Skeletal muscle satellite cell (primary cell): ENCODE results near the gene SYN1.
"Not testable (repeated sequence)": the region's sequence is repeated elsewhere in the genome, so short reads cannot be mapped to it uniquely, and the experiment has no call there.

Experiments used
- H3K27me3 ChIP-seq: 2 replicates; pipeline ENCODE4 v1.7.0; 2013; ENCODE audit warnings: low read length; ENCODE audit not compliant: control insufficient read depth, insufficient read depth
- H3K36me3 ChIP-seq: 2 replicates; pipeline ENCODE4 v1.7.0; 2013; ENCODE audit warnings: mild to moderate bottlenecking, control low read depth, low read length; ENCODE audit not compliant: insufficient read depth
- H3K4me1 ChIP-seq: 2 replicates; pipeline ENCODE4 v1.7.0; 2013; ENCODE audit warnings: low read length; ENCODE audit not compliant: control insufficient read depth, insufficient read depth
- H3K4me2 ChIP-seq: 2 replicates; pipeline ENCODE4 v1.7.0; 2013; ENCODE audit warnings: mild to moderate bottlenecking, low read length
- H3K4me3 ChIP-seq: 2 replicates; pipeline ENCODE4 v1.7.0; 2013; ENCODE audit warnings: low read length
- H3K9ac ChIP-seq: 2 replicates; pipeline ENCODE4 v1.7.0; 2013; ENCODE audit warnings: mild to moderate bottlenecking, low read depth, low read length, moderate library complexity
- H3K9me3 ChIP-seq: replicated peaks from 2 replicates; pipeline ENCODE4 v1.7.0; 2013; ENCODE audit warnings: mild to moderate bottlenecking, control low read depth, low read length

The SYN1 gene

GRCh38 chrX:47611926-47612325 lies 7.7 kb downstream of the SYN1 start:
- no peak overlapping the region for H3K4me3 ChIP-seq
- H3K36me3 ChIP-seq, result no peaks in the 10 kb centered on the region
- H3K4me2 ChIP-seq, result no peak overlapping the region
- no peaks in the 10 kb centered on the region for H3K4me1 ChIP-seq
- H3K27me3 ChIP-seq, result peaks cover 6% of the 10 kb centered on the region
- no peak overlapping the region for H3K9ac ChIP-seq
- no peaks in the 10 kb centered on the region for H3K9me3 ChIP-seq

- Histone ChIP-seq H3K4me3 (no peak overlapping the region), H3K4me2 (no peak overlapping the region), H3K27me3 (peaks cover 6% of the 10 kb centered on the region), H3K9me3 (no peaks in the 10 kb centered on the region), H3K4me1 (no peaks in the 10 kb centered on the region), H3K36me3 (no peaks in the 10 kb centered on the region), H3K9ac (no peak overlapping the region)
These were observed 8.2 kb downstream of the SYN1 start for GRCh38 chrX:47611489-47611888.

- H3K4me2 ChIP-seq, result no peak overlapping the region
- peaks cover 6% of the 10 kb centered on the region for H3K27me3 ChIP-seq
- no peaks in the 10 kb centered on the region for H3K9me3 ChIP-seq
These were observed 9.1 kb downstream of the SYN1 start for GRCh38 chrX:47610511-47610910.

GRCh38 chrX:47608130-47608810 lies 11.4 kb downstream of the SYN1 start:
- Histone ChIP-seq H3K27me3 (no peaks in the 10 kb centered on the region), H3K9me3 (no peaks in the 10 kb centered on the region), H3K4me1 (no peaks in the 10 kb centered on the region), H3K4me3 (no peak overlapping the region), H3K36me3 (no peaks in the 10 kb centered on the region), H3K9ac (no peak overlapping the region), H3K4me2 (no peak overlapping the region)

More at GRCh38 chrX:47610511-47610910, 9.1 kb downstream of the SYN1 start:
- H3K9ac ChIP-seq, result no peak overlapping the region
- no peaks in the 10 kb centered on the region for H3K4me1 ChIP-seq
- H3K4me3 ChIP-seq, result no peak overlapping the region
- no peaks in the 10 kb centered on the region for H3K36me3 ChIP-seq

GRCh38 chrX:47607091-47607490 lies 12.6 kb downstream of the SYN1 start:
- H3K27me3 ChIP-seq, result no peaks in the 10 kb centered on the region
- H3K4me1 ChIP-seq, result no peaks in the 10 kb centered on the region
- no peaks in the 10 kb centered on the region for H3K36me3 ChIP-seq
- no peak overlapping the region for H3K4me2 ChIP-seq
- no peak overlapping the region for H3K9ac ChIP-seq
- H3K9me3 ChIP-seq, result no peaks in the 10 kb centered on the region
- H3K4me3 ChIP-seq, result no peak overlapping the region

- Histone ChIP-seq H3K36me3 (no peaks in the 10 kb centered on the region), H3K27me3 (no peaks in the 10 kb centered on the region), H3K4me2 (no peak overlapping the region), H3K9me3 (no peaks in the 10 kb centered on the region), H3K4me3 (no peak overlapping the region), H3K4me1 (no peaks in the 10 kb centered on the region), H3K9ac (no peak overlapping the region)
These were observed 14.6 kb downstream of the SYN1 start for GRCh38 chrX:47605024-47605423.

GRCh38 chrX:47603125-47603524 lies 16.5 kb downstream of the SYN1 start:
- H3K4me1 ChIP-seq, H3K9me3 ChIP-seq, H3K36me3 ChIP-seq, H3K4me3 ChIP-seq, H3K9ac ChIP-seq, H3K27me3 ChIP-seq, H3K4me2 ChIP-seq: not testable (repeated sequence)

GRCh38 chrX:47597222-47597621 lies 22.4 kb downstream of the SYN1 start:
- Histone ChIP-seq H3K27me3 (no peaks in the 10 kb centered on the region), H3K4me1 (peaks cover 16% of the 10 kb centered on the region), H3K9ac (no peak overlapping the region), H3K9me3 (no peaks in the 10 kb centered on the region), H3K4me2 (no peak overlapping the region), H3K4me3 (no peak overlapping the region), H3K36me3 (no peaks in the 10 kb centered on the region)

- no peaks in the 10 kb centered on the region for H3K27me3 ChIP-seq
- H3K4me2 ChIP-seq, result no peak overlapping the region
- H3K4me3 ChIP-seq, result no peak overlapping the region
- H3K4me1 ChIP-seq, result peaks cover 16% of the 10 kb centered on the region
- no peaks in the 10 kb centered on the region for H3K36me3 ChIP-seq
- no peaks in the 10 kb centered on the region for H3K9me3 ChIP-seq
- no peak overlapping the region for H3K9ac ChIP-seq
These were observed 23.4 kb downstream of the SYN1 start for GRCh38 chrX:47596256-47596655.

- Histone ChIP-seq H3K4me1 (peaks cover 16% of the 10 kb centered on the region), H3K4me2 (peak overlapping the region; percentile 2), H3K36me3 (no peaks in the 10 kb centered on the region), H3K9me3 (no peaks in the 10 kb centered on the region), H3K9ac (no peak overlapping the region), H3K4me3 (no peak overlapping the region), H3K27me3 (no peaks in the 10 kb centered on the region)
These were observed 23.9 kb downstream of the SYN1 start for GRCh38 chrX:47595716-47596251.

GRCh38 chrX:47593522-47593921 lies 26.1 kb downstream of the SYN1 start:
- no peaks in the 10 kb centered on the region for H3K36me3 ChIP-seq
- H3K27me3 ChIP-seq, result no peaks in the 10 kb centered on the region
- H3K4me1 ChIP-seq, result peaks cover 16% of the 10 kb centered on the region
- no peak overlapping the region for H3K4me2 ChIP-seq
- H3K9ac ChIP-seq, result no peak overlapping the region
- H3K4me3 ChIP-seq, result no peak overlapping the region
- H3K9me3 ChIP-seq, result no peaks in the 10 kb centered on the region

GRCh38 chrX:47590984-47591383 lies 28.7 kb downstream of the SYN1 start:
- H3K36me3 ChIP-seq, result peaks cover 7% of the 10 kb centered on the region
- no peaks in the 10 kb centered on the region for H3K9me3 ChIP-seq
- H3K4me2 ChIP-seq, result no peak overlapping the region

More at GRCh38 chrX:47590984-47591383, 28.7 kb downstream of the SYN1 start:
- H3K9ac ChIP-seq, result no peak overlapping the region
- H3K27me3 ChIP-seq, result no peaks in the 10 kb centered on the region
- peaks cover 11% of the 10 kb centered on the region for H3K4me1 ChIP-seq
- no peak overlapping the region for H3K4me3 ChIP-seq
